Natural killer cell (primary cell): ENCODE data around the gene MTMR6. TPM values are rescaled to one million over a fixed set of nuclear protein-coding genes. Genes with fewer than 3 reads are reported as not detected.

ENCODE experiments used
- ATAC-seq, 3 donors: fragments of 150-1000 bp in 2 of 3; fragments of 200-7000 bp in 1 of 3; cut with Tn5 transposase; 1 replicate in 1 of 3; 2 replicates in 2 of 3; pipeline ENCODE4 v1.10.0; 2021; ENCODE audit warnings: mild to moderate bottlenecking in 2 of 3, moderate library complexity in 2 of 3
- DNase-seq, 2 donors: peaks; one replicate each; pipeline versions ENCODE4 v3.0.0 to v3.0.0-alpha.2; 2013 to 2021; ENCODE audit warnings: mixed read lengths in 1 of 2
- H3K27ac ChIP-seq: one replicate; pipeline ENCODE4 v1.5.1; 2013; ENCODE audit warnings: mild to moderate bottlenecking, low read length
- H3K27me3 ChIP-seq: one replicate; pipeline ENCODE4 v1.6.1; 2013; ENCODE audit warnings: low read length; ENCODE audit not compliant: control insufficient read depth, insufficient read depth
- H3K36me3 ChIP-seq: one replicate; pipeline ENCODE4 v1.6.1; 2013; ENCODE audit warnings: low read length; ENCODE audit not compliant: control insufficient read depth, insufficient read depth
- H3K4me1 ChIP-seq: one replicate; pipeline ENCODE4 v1.6.1; 2013; ENCODE audit warnings: low read length; ENCODE audit not compliant: control insufficient read depth, insufficient read depth
- H3K4me3 ChIP-seq: one replicate; pipeline ENCODE4 v1.5.1; 2013; ENCODE audit warnings: low read length
- H3K9me3 ChIP-seq: one replicate; pipeline ENCODE4 v1.6.1; 2013; ENCODE audit warnings: low read length; ENCODE audit not compliant: control insufficient read depth, insufficient read depth
- H3K27ac Mint-ChIP-seq, 2 donors: one replicate each; pipeline ENCODE4 v1.8.0; 2022; ENCODE audit warnings: mild to moderate bottlenecking in 2 of 2, mixed read lengths in 2 of 2, moderate library complexity in 1 of 2
- H3K27me3 Mint-ChIP-seq, 2 donors: one replicate each; pipeline ENCODE4 v1.8.0; 2022; ENCODE audit warnings: low read depth in 2 of 2, mixed read lengths in 2 of 2
- H3K36me3 Mint-ChIP-seq: one replicate; pipeline ENCODE4 v1.8.0; 2022; ENCODE audit warnings: mixed read lengths
- H3K4me1 Mint-ChIP-seq, 2 donors: one replicate each; pipeline ENCODE4 v1.8.0; 2022; ENCODE audit warnings: mixed read lengths in 2 of 2
- H3K4me3 Mint-ChIP-seq: one replicate; pipeline ENCODE4 v1.8.0; 2022; ENCODE audit warnings: mild to moderate bottlenecking, moderate library complexity, mixed read lengths
- H3K9me3 Mint-ChIP-seq, 2 donors: one replicate each; pipeline ENCODE4 v1.8.0; 2022; ENCODE audit warnings: mixed read lengths in 2 of 2
- CTCF ChIP-seq: fragments of 200-600 bp; IDR thresholded peaks from one replicate; pipeline ENCODE4 v1.8.0; 2022; ENCODE audit warnings: antibody characterized with exemption
- WGBS: methylation state at CpG from one replicate; pipeline ENCODE4 v1.1.7; 2013; ENCODE audit warnings: missing lambda C conversion rate; ENCODE audit not compliant: insufficient coverage; 5-methylcytosine and 5-hydroxymethylcytosine counted together
- intact Hi-C: fragments of 100-400 bp; cut with micrococcal nuclease; formaldehyde crosslinking; loops from one replicate; pipeline ENCODE4 v1.14.2; 2022
- total RNA-seq, 4 donors: library from RNA; stranded (reverse); fragments of 120-200 nt in 1 of 4; gene quantifications; one replicate each; pipeline versions ENCODE4 v1.2.3 to v1.2.4, GENCODE V29; 2013 to 2022

MTMR6 gene
- total RNA-seq, 3 donors from 2014 or later (not counting 1 experiment from before 2014, with no cell fraction given), result 16.4 to 18.1 (median 17.3) TPM

- peaks cover 77 to 82% of the 10 kb centered on the region in 2 donors for H3K4me1 Mint-ChIP-seq
- no peaks in the 10 kb centered on the region for H3K27me3 ChIP-seq
- H3K36me3 Mint-ChIP-seq, result no peaks in the 10 kb centered on the region
- TF ChIP-seq CTCF, result no peak
- no peaks in the 10 kb centered on the region for H3K36me3 ChIP-seq
- no peak for DNase-seq
- no peaks in the 10 kb centered on the region for H3K9me3 Mint-ChIP-seq
- H3K9me3 ChIP-seq, result no peaks in the 10 kb centered on the region
- ATAC-seq, result no peak
- H3K27ac ChIP-seq, result no peak overlapping the region
- no peaks in the 10 kb centered on the region for H3K27me3 Mint-ChIP-seq
- H3K4me3 ChIP-seq, result no peak overlapping the region
- H3K4me1 ChIP-seq, result peaks cover 8% of the 10 kb centered on the region
- no peak overlapping the region for H3K4me3 Mint-ChIP-seq
- intact Hi-C loops, result no loop called here
- no peak overlapping the region for H3K27ac Mint-ChIP-seq
These were observed 6.9 kb downstream of the MTMR6 start for GRCh38 chr13:25280396-25280795.

- no peak for TF ChIP-seq CTCF
- no peak overlapping the region for H3K27ac ChIP-seq
- ATAC-seq, result peak in 1 of 3 donors; percentile 49
- peaks cover 1% of the 10 kb centered on the region for H3K36me3 Mint-ChIP-seq
- H3K9me3 ChIP-seq, result no peaks in the 10 kb centered on the region
- no peaks in the 10 kb centered on the region for H3K27me3 Mint-ChIP-seq
- peaks cover 9% of the 10 kb centered on the region for H3K36me3 ChIP-seq
- no peaks in the 10 kb centered on the region for H3K4me1 ChIP-seq
- WGBS, result 88% methylated on average over 2 of the region's 2 CpGs
- intact Hi-C loops, result no loop called here
- H3K27ac Mint-ChIP-seq, result no peak overlapping the region
- H3K27me3 ChIP-seq, result no peaks in the 10 kb centered on the region
- DNase-seq, result no peak
- H3K4me3 Mint-ChIP-seq, result no peak overlapping the region
- H3K4me1 Mint-ChIP-seq, result peaks cover 50 to 54% of the 10 kb centered on the region in 2 donors
- no peak overlapping the region for H3K4me3 ChIP-seq
- no peaks in the 10 kb centered on the region for H3K9me3 Mint-ChIP-seq
These were observed 10.5 kb downstream of the MTMR6 start for GRCh38 chr13:25276748-25277147.

DNA sequence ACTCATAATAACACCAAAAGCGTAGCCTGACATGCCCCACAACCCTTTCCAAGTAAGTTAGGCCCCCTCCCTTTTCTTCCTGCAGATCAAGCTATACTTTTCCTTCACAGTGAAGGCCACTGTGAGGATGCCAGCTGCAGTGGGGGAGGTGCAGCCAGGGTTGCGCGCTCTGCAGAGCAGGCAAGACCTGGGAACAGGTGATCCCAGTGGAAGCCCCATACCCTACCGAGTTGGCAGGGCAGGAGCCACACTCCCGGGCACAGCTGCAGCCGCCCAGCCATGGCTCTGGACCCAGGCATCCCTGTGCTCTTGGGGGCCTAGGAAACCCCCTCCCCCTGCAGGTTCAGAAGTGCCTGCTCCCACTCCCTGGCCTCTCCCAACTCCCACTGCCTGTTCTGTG lies 18.7 kb downstream of the MTMR6 start:
- no peaks in the 10 kb centered on the region for H3K27me3 ChIP-seq
- H3K4me1 ChIP-seq, result no peaks in the 10 kb centered on the region
- Mint-ChIP-seq H3K36me3 (peaks cover 16% of the 10 kb centered on the region), H3K27ac (peak overlapping the region in 1 of 2 donors; percentile 6), H3K27me3 (no peaks in the 10 kb centered on the region), H3K4me3 (no peak overlapping the region), H3K4me1 (peaks cover 11 to 26% of the 10 kb centered on the region in 2 donors), H3K9me3 (no peaks in the 10 kb centered on the region)
- no peak overlapping the region for H3K4me3 ChIP-seq
- TF ChIP-seq CTCF, result no peak
- intact Hi-C loops, result no loop called here
- ATAC-seq (no peak), DNase-seq (no peak)
- H3K27ac ChIP-seq, result no peak overlapping the region
- H3K36me3 ChIP-seq, result peaks cover 44% of the 10 kb centered on the region
- H3K9me3 ChIP-seq, result no peaks in the 10 kb centered on the region
- WGBS, result 97% methylated on average over 6 of the region's 6 CpGs

- Histone ChIP-seq H3K36me3 (peaks cover 45% of the 10 kb centered on the region), H3K9me3 (no peaks in the 10 kb centered on the region), H3K27me3 (no peaks in the 10 kb centered on the region), H3K27ac (no peak overlapping the region), H3K4me3 (no peak overlapping the region), H3K4me1 (no peaks in the 10 kb centered on the region)
- peak overlapping the region in 1 of 2 donors; percentile 6 for H3K27ac Mint-ChIP-seq
- no peak for TF ChIP-seq CTCF
- H3K4me1 Mint-ChIP-seq, result peaks cover 11 to 26% of the 10 kb centered on the region in 2 donors
- H3K27me3 Mint-ChIP-seq, result no peaks in the 10 kb centered on the region
- ATAC-seq (peak; percentile 53 to 64 (median 61)), DNase-seq (peak in 1 of 2 donors; percentile 51)
- no peak overlapping the region for H3K4me3 Mint-ChIP-seq
- WGBS, result 81% methylated on average over 1 of the region's 1 CpG
- intact Hi-C loops, result no loop called here
- H3K36me3 Mint-ChIP-seq, result peaks cover 18% of the 10 kb centered on the region
- no peaks in the 10 kb centered on the region for H3K9me3 Mint-ChIP-seq
These were observed 19.6 kb downstream of the MTMR6 start for GRCh38 chr13:25267715-25268114.
